Inflammatory macrophage treated with lipopolysaccharide for 1 hour (primary cell): Measurements from ENCODE around the gene ZNF618.

ENCODE experiments used
- DNase-seq, 2 donors: peaks; one replicate each; pipeline ENCODE4 v3.0.0-alpha.2; 2020 to 2022

Gene ZNF618

GRCh38 chr9:114004221-114004716 lies 128.2 kb downstream of the ZNF618 start:
- peak in 1 of 2 donors; percentile 35 for DNase-seq

GRCh38 chr9:114005371-114006154 lies 129.5 kb downstream of the ZNF618 start:
- DNase-seq = no peak

GRCh38 chr9:114006155-114006550 lies 130.0 kb downstream of the ZNF618 start:
- no peak for DNase-seq

DNA sequence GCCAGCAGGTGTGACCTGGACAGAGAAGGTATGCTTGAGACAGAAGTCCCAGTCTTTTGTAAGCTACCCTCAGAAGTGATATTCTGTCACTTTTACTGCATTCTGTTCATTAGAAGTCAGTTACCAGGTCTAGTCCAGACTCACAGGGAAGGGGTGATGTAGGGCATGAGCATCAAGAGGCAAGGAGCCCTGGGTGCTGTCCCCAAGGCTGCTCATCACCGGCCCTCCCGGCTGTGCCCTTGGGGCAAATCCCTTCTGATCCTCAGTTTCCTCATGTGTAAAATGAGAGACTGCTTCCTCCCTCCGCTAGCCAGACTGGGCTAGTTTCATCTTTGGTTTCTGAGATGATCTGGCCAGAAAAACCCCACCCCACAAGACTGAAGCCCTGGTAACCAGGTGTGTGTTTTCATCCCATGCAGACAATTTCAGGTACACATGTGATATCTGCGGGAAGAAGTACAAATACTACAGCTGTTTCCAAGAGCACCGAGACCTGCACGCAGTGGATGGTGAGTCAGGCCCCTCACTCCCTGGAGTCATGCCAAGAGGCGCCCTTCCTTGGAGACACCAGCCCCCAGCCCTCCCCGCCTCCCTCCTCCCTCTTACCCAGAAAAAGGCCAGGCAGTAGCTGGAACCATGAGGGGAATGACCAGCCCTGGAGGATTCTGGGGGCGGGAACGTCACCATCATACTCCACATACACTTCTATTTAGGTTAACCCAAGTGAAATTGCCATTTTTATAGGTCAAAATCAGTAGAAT lies 131.0 kb downstream of the ZNF618 start:
- DNase-seq = no peak

- DNase-seq = no peak
Observed at GRCh38 chr9:114007991-114008666, 132.0 kb downstream of the ZNF618 start.

DNA sequence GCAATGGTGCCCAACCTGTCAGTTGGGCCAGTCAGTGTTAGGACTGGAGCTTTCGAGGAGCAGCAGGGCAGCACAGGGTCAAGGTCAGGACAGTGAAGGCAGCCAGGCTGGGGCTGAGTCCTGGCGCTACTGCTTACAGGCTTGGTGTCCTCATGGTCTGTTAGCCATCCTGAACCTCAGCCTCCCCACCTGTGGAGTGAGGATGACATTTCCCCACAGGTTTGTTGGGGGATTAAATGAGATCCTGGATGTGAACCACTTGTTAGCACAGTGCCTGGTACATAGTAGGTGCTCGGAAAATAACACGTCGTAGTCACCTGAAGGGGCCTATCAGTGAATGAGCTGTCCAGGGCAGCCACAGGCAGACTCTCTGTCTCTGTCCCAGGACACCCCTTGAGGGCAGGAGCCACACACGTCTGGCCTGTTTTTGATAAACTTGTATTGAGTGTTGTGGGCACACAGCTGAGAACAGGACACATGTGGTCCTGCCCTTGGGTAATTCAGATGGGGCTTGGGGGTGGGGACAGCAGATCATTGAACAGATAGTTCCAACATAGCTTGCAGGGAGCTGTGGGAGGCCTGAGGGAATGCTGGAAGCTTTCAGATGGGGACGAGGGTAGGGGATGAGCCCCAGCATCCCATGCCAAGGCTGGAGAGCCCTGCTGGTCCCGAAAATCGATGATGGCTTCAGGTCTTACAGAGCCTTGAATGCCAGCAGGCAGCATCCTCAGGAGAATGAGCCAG lies 132.7 kb downstream of the ZNF618 start:
- DNase-seq = no peak

- DNase-seq = no peak
Observed at GRCh38 chr9:114011313-114011712, 135.2 kb downstream of the ZNF618 start.

DNA sequence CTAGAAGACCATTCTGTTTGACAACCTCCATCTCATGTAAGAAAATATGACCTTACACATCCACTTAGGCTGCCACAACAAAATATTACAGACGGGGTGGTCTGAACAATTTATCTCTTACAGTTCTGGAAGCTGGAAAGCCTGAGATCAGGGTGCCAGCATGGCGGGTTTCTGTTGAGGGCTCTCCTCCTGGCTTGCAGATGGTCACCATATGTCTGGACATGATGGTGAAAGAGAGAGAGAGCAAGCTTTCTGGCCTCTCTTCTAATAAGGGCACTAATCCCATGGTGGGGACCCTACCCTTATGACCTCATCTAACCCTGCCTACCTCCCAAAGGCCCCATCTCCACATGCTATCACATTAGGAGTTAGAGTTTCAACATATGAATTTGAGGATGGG lies 136.0 kb downstream of the ZNF618 start:
- DNase-seq = no peak

- no peak for DNase-seq
Observed at GRCh38 chr9:114014044-114014443, 137.9 kb downstream of the ZNF618 start.

- DNase-seq = no peak
Observed at GRCh38 chr9:114015607-114016006, 139.5 kb downstream of the ZNF618 start.

GRCh38 chr9:114016101-114016500 lies 140.0 kb downstream of the ZNF618 start:
- no peak for DNase-seq

GRCh38 chr9:114016629-114017423 lies 140.7 kb downstream of the ZNF618 start:
- DNase-seq = no peak

DNA sequence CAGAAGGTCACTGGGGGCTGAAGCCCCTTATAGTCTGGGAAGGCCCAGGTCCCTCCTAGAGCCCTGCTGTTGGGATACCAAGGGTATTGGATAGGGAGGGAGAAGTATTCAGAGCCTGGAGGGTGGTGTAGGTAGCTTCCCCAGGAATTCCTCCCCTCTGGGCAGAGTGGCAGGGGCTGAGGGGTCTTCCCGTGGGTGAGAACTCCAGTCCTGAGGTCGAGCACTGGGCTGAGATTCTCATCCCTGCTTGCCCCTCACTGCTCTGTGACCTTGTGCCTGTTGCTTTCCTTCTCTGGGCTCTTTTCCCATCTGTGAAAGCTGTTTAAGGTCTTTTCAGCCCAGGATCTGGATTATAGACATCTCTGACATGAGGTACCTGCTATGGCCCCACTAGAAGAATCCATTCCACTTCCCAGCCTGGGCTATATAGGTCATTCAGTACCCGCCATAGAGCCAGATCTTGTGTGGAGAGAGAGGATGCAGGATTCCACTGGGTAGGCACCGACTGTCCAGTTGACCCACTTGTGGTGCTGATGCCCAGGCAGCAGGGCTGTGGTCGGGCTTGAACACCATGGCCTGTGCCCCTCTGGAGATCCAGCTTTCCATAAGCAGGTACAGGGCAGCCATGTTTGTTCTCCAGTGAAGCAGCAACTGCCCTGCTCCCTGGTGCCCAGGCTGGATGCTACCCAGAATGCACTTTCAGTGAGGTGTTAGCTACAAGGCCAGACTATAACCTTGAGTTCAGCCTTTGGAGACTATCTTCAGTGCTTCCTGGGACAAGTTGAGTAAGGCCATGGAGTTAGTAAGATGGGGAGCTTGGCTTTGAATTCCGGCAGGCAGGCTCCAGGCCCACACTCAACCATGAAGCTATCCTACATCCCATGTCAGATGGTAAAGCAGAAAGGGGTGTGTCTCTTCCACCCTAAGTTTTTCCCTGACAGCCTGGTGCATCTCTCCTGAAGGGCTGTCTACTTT lies 141.9 kb downstream of the ZNF618 start:
- DNase-seq = no peak

- DNase-seq = peak; percentile 37 to 55
Observed at GRCh38 chr9:114021578-114021977, 145.5 kb downstream of the ZNF618 start.

DNA sequence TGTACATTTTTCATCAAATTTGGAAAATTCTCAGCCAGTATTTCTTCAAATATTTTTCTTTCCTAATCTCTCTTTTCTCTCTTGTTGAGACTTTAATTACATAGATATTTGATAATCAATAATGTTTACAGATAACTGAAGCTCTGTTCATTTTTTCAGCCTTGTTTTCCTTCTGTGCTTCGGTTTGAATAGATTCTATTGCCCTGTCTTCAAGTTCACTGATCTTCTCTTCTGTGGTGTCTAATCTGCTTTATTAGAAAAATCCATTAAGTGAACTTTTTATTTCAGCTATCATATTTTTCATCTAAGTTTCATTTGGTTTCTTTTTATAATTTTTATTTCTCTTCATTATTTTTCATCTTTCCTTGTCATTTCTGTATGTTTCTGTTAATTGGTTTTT lies 147.9 kb downstream of the ZNF618 start:
- no peak for DNase-seq

DNA sequence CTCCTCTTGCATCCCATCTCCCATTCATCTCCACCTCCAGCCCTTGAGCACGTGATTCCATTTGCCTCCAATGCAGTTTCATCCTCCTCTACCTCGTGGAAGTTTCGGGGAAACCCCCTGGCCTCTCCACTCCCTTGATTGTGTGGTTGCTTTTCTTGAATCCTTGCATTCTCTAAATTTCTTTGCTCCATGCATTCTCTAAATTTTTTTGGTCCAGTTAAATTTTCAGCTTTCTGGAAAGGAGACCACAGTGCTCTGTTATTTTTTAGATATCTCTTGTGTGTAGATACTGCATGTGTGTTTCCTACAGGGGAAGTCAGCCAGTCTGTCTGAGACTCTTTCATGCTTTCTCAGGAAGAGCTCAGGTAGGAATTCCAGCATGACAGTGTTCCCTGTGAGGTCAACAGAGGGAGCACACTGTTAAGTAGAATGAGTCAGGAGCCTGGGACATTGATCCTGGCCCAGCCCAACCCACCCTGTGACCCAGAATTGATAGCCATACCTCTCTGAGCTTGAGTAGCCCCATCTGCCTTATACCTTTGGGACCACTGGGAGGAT lies 149.2 kb downstream of the ZNF618 start:
- DNase-seq = no peak

- no peak for DNase-seq
Observed at GRCh38 chr9:114025760-114026159, 149.7 kb downstream of the ZNF618 start.

DNA sequence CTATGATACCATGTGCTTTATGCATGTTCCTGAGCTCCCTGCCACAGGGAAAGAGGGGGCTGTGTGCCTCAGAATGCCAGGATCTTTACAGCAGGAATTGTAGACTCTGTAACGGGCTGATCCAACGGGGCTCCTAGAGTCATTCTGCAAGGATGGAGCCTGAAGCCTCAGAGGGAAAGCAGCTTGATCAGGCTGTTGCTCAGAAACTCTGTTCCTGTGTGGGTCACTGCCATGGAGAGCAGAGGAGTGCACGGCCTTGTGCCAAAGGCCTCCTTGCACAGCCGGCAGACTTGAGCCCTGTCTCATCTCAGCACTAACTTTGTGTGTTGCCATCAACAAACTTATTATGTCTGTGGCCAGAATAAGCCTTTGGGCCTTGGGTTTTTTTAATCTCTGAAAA lies 150.2 kb downstream of the ZNF618 start:
- no peak for DNase-seq

DNA sequence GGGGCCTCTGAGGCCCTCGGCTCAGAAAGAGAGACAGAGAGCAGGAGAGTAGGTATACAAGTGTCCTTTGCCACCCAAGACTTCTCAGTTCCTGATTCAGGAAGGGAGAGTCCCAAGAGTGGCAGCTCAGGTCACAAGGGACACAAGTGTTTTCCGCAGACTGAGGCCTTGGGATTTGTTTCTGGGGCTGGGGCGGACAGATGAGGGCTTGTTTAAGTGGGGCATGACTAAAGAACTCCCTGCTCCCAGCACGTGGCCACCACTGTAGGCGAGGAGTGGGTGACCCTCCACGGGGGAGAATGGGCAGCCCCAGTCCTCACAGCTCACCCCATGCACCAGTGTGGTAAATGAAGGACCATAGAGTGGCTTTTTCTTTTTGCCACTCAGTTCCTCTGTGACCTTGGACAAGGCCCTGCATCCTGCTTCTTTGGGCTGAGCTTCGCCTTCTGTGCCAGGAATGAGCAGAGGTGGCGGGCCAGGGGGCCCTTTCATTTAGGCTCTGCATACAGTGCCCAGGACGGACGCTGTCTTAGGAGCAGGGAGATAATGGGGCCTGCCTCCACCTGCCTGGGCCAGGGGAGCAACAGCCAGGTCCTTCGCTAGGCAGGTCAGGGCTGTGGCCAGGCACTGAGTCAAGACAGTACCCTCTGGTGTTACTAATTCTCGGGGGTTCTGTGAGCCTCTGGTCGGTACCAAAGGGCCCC lies 151.2 kb downstream of the ZNF618 start:
- no peak for DNase-seq
